Keratinocyte (primary cell): ENCODE data around the gene DGKE.

Experiments used
- CTCF ChIP-seq, 3 experiments: IDR thresholded peaks in 1 of 3; conservative IDR thresholded peaks in 1 of 3; optimal IDR thresholded peaks in 1 of 3; 2 replicates in 2 of 3; 3 replicates in 1 of 3; pipeline versions ENCODE3 to v1.5.1; 2011; ENCODE audit warnings: low read length in 3 of 3, mild to moderate bottlenecking in 3 of 3, moderate library complexity in 2 of 3, control low read depth in 1 of 3, inconsistent platforms in 1 of 3; ENCODE audit not compliant: insufficient read depth in 2 of 3; ENCODE audit errors: extremely low read depth in 1 of 3
- EZH2 ChIP-seq: IDR thresholded peaks from one replicate; pipeline ENCODE4 v1.6.1; 2012; ENCODE audit warnings: inconsistent platforms, mild to moderate bottlenecking, low read length, moderate library complexity

DNA sequence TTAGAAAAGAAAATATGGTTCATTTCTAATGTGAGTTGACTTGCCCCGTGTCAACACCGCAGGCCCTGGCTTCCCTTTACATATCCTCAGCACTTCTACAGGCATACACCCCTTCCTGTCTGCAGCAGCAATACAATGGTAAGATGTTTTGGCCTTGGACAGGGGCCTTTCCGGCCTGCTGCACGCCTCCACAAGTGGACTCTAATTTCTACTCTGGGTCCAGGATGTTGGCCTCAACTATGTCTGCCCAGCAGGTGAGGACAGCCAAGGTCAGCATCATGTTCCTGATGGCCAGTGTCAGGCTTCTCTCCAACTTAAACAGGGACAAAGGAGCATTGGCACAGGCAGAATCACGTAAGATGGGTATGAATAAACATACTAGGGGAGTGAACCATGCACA lies 11.2 kb upstream of the DGKE start:
- no peak for TF ChIP-seq CTCF (optimal IDR thresholded peaks at IDR 0.05 in 1 of 3, IDR thresholded peaks at IDR 0.05 in 1 of 3, conservative IDR thresholded peaks at IDR 0.05 in 1 of 3; ENCODE audit: extremely low read depth in 1 of 3, insufficient read depth in 2 of 3, low read length in 3 of 3)
- no peak for TF ChIP-seq EZH2
